Esophagus (tissue), 2 donors: ENCODE results near the gene EXOC1L. TPM values are rescaled to one million over a fixed set of nuclear protein-coding genes. Genes with fewer than 3 reads are reported as not detected.
A peak's percentile ranks its signal among the peaks of the same experiment; 100 is the strongest.

Experiments used
- H3K27ac ChIP-seq, 2 donors: one replicate each; pipeline ENCODE4 v1.5.1; 2013; ENCODE audit warnings: low read depth in 2 of 2, mild to moderate bottlenecking in 2 of 2, inconsistent platforms in 1 of 2, low read length in 1 of 2, moderate library complexity in 1 of 2
- H3K27me3 ChIP-seq, 2 donors: one replicate each; pipeline ENCODE4 v1.6.1; 2013; ENCODE audit warnings: low read length in 2 of 2, control low read depth in 1 of 2, mild to moderate bottlenecking in 1 of 2; ENCODE audit not compliant: insufficient read depth in 2 of 2, control insufficient read depth in 1 of 2
- H3K36me3 ChIP-seq, 2 donors: one replicate each; pipeline ENCODE4 v1.6.1; 2013; ENCODE audit warnings: low read length in 1 of 2; ENCODE audit not compliant: control insufficient read depth in 2 of 2, insufficient read depth in 2 of 2
- H3K4me1 ChIP-seq, 2 donors: one replicate each; pipeline ENCODE4 v1.6.1; 2013; ENCODE audit warnings: low read length in 1 of 2; ENCODE audit not compliant: control insufficient read depth in 2 of 2, insufficient read depth in 2 of 2
- H3K4me3 ChIP-seq, 2 donors: one replicate each; pipeline ENCODE4 v1.5.1; 2013; ENCODE audit warnings: low read length in 2 of 2, mild to moderate bottlenecking in 2 of 2, low read depth in 1 of 2, moderate library complexity in 1 of 2
- H3K9me3 ChIP-seq, 2 donors: one replicate each; pipeline ENCODE4 v1.6.1; 2013; ENCODE audit warnings: mild to moderate bottlenecking in 2 of 2, low read depth in 1 of 2, low read length in 1 of 2, moderate library complexity in 1 of 2; ENCODE audit not compliant: control insufficient read depth in 2 of 2, insufficient read depth in 1 of 2
- WGBS, 2 donors: extraction: QIAGEN DNeasy Blood & Tissue Kit; methylation state at CpG; one replicate each; pipeline ENCODE4 v1.1.7; 2013; 5-methylcytosine and 5-hydroxymethylcytosine counted together
- polyA plus RNA-seq, 2 donors: library from polyadenylated mRNA; stranded (reverse); fragments of 200-250 nt; gene quantifications; one replicate each; pipeline ENCODE4 v1.2.3, GENCODE V29; 2013
- donor health status: healthy with polysubstance abuse.
- donor health status: Bipolar disorder and iron deficiency.

The EXOC1L gene, protein sequence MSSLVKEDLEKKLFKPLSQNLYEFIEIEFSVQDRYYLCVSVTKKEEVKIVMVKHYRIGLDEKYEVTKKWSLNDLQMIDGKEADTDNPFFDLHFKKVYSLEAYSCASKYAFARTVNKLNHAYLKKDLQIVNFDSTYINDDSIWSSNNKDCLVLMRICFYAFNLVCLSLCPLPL
- polyA plus RNA-seq = not detected

DNA sequence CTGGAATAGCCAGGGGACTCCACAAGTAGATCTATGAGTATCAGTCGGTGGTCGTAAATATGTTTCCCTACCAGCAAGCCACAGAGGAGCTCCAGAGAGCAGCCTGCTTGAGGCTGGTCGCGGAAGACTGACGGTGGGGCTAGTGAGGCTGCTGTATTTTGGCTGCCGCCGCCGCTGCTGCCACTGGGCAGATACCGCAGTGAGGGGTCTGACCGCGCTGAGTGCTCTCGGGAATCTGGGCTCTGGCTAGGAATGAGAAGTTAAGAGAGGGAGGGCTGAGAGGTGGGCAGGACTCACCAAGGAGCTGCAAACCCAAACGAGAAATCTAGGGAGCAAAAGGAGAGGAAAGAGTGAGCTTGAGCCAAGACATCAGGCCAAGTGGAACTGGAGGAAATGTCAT, at the start of gene EXOC1L:
Gene EXOC1L (plus strand): TSS at position 157 of the 400 bp plus-strand sequence. CDS start 237 bp downstream, at position 394.
- Histone ChIP-seq H3K4me1 (no peaks in the 10 kb centered on the region), H3K9me3 (no peaks in the 10 kb centered on the region), H3K27me3 (no peaks in the 10 kb centered on the region), H3K4me3 (peak within 1 kb of the TSS in 1 of 2 donors; percentile 4), H3K36me3 (no peaks in the 10 kb centered on the region), H3K27ac (no peak within 1 kb of the TSS)
- 16 to 22% methylated on average over 13 of the region's 13 CpGs for WGBS, 2 donors

DNA sequence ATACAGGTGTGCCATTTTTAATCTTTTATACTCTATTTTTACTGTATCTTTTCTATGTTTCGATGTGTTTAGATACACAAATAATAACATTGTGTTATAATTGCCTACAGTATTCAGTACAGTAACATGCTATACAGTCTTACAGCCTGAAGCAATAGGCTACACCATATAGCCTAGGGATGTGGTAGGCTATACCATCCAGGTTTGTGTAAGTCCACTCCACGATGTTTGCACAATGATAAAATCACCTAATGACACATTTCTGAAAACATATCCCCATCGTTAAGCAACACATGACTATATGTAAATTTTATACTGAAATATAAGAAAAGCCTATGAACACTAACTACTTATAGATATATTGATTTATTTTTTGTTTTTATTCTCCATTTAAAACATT, 48.9 kb upstream of the EXOC1L start:
- H3K36me3 ChIP-seq = no peaks in the 10 kb centered on the region
- WGBS, 2 donors = 77 to 83% methylated on average over 3 of the region's 3 CpGs
- no peaks in the 10 kb centered on the region for H3K27me3 ChIP-seq
- no peak overlapping the region for H3K27ac ChIP-seq
- H3K9me3 ChIP-seq = no peaks in the 10 kb centered on the region
- H3K4me3 ChIP-seq = no peak overlapping the region
- H3K4me1 ChIP-seq = no peaks in the 10 kb centered on the region

DNA sequence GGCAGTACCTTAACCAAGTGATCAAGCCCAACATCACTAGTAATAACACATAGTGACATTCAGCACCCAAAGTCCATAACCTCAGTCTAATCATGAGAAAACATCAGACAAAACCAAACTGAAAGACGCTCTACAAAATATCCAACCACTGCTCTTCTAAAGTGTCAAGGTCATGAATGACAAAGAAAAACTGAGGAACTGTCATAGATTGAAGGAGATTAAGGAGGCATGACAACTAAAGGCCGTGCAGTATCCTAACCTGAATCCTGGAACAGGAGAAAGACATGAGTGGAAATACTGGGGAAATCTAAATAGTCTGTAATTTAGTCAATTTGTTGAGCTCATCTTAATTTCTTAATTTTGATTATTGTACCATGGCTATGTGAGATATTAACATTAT, 38.2 kb upstream of the EXOC1L start:
- Histone ChIP-seq H3K9me3 (no peaks in the 10 kb centered on the region), H3K4me1 (no peaks in the 10 kb centered on the region), H3K4me3 (no peak overlapping the region), H3K27me3 (no peaks in the 10 kb centered on the region), H3K27ac (no peak overlapping the region), H3K36me3 (no peaks in the 10 kb centered on the region)
- 79 to 88% methylated on average over 2 of the region's 2 CpGs for WGBS, 2 donors

- H3K4me3 ChIP-seq = no peak overlapping the region
- H3K27me3 ChIP-seq = no peaks in the 10 kb centered on the region
- H3K4me1 ChIP-seq = no peaks in the 10 kb centered on the region
- H3K36me3 ChIP-seq = no peaks in the 10 kb centered on the region
- 27 to 29% methylated on average over 1 of the region's 1 CpG for WGBS, 2 donors
- no peak overlapping the region for H3K27ac ChIP-seq
- H3K9me3 ChIP-seq = no peaks in the 10 kb centered on the region
Observed at GRCh38 chr4:55781812-55782211, 37.8 kb upstream of the EXOC1L start.

GRCh38 chr4:55783584-55783983, 36.0 kb upstream of the EXOC1L start:
- no peaks in the 10 kb centered on the region for H3K4me1 ChIP-seq
- WGBS, 2 donors = 32 to 33% methylated on average over 1 of the region's 1 CpG
- H3K36me3 ChIP-seq = no peaks in the 10 kb centered on the region
- no peak overlapping the region for H3K27ac ChIP-seq
- no peak overlapping the region for H3K4me3 ChIP-seq
- H3K27me3 ChIP-seq = no peaks in the 10 kb centered on the region
- H3K9me3 ChIP-seq = no peaks in the 10 kb centered on the region

GRCh38 chr4:55784747-55785146, 34.8 kb upstream of the EXOC1L start:
- 60 to 65% methylated on average over 4 of the region's 4 CpGs for WGBS, 2 donors
- H3K9me3 ChIP-seq = no peaks in the 10 kb centered on the region
- no peaks in the 10 kb centered on the region for H3K36me3 ChIP-seq
- no peak overlapping the region for H3K4me3 ChIP-seq
- no peak overlapping the region for H3K27ac ChIP-seq
- no peaks in the 10 kb centered on the region for H3K4me1 ChIP-seq
- H3K27me3 ChIP-seq = no peaks in the 10 kb centered on the region

DNA sequence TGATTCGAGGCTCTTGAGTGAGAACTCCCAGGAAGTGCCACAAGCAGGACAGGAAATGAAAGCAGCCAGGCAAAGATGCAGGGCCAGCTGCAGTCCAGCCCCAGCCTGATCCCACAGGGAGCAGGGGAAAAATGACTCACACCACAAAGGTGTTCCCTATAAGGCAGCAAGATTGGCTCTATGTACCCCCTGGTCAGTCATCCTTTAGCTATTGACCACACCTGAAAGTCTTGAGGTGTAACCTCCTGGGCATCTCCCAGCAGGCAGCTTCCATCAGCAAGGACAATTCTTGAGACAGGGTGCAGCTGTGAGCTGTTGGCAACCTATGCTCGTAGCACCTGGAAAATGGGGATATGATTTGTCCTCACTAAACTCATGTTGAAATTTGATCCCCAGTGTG, 27.9 kb upstream of the EXOC1L start:
- Histone ChIP-seq H3K27ac (no peak overlapping the region), H3K9me3 (no peaks in the 10 kb centered on the region), H3K27me3 (peaks cover 0 to 2% of the 10 kb centered on the region in 2 donors), H3K4me1 (peaks cover 0 to 2% of the 10 kb centered on the region in 2 donors), H3K36me3 (no peaks in the 10 kb centered on the region), H3K4me3 (no peak overlapping the region)
- 66 to 67% methylated on average over 2 of the region's 2 CpGs for WGBS, 2 donors

GRCh38 chr4:55793479-55793878, 26.1 kb upstream of the EXOC1L start:
- Histone ChIP-seq H3K27me3 (peaks cover 0 to 2% of the 10 kb centered on the region in 2 donors), H3K4me3 (peak overlapping the region in 1 of 2 donors; percentile 12), H3K9me3 (no peaks in the 10 kb centered on the region), H3K4me1 (peaks cover 0 to 2% of the 10 kb centered on the region in 2 donors), H3K27ac (no peak overlapping the region), H3K36me3 (no peaks in the 10 kb centered on the region)
- 11 to 23% methylated on average over 33 of the region's 33 CpGs for WGBS, 2 donors

- WGBS, 2 donors = 60 to 64% methylated on average over 23 of the region's 23 CpGs
- Histone ChIP-seq H3K4me3 (no peak overlapping the region), H3K27me3 (peaks cover 0 to 2% of the 10 kb centered on the region in 2 donors)
Observed at GRCh38 chr4:55794053-55794452, 25.5 kb upstream of the EXOC1L start.

DNA sequence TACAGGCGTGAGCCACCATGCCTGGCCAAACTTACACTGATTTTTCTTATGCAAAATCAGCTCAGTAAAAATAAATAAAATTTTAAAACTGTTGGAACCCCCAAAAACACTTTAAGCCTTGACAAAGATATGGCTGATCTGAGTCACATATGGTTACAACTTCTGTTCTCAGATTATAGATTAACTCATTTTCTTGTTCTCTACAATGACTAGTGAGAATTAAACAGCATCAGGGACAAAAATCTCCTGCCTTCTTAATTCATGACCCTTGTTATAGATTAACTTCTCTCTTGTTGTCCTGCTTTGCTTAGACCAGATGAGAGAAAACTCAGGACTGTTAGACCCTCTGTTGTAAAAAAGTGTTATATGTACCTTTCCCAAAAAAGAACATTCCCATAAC, 24.2 kb upstream of the EXOC1L start:
- Histone ChIP-seq H3K27me3 (peaks cover 0 to 2% of the 10 kb centered on the region in 2 donors), H3K4me1 (peaks cover 0 to 2% of the 10 kb centered on the region in 2 donors), H3K9me3 (no peaks in the 10 kb centered on the region), H3K4me3 (no peak overlapping the region), H3K27ac (no peak overlapping the region), H3K36me3 (no peaks in the 10 kb centered on the region)
- 88 to 93% methylated on average over 1 of the region's 1 CpG for WGBS, 2 donors

More at GRCh38 chr4:55794053-55794452, 25.5 kb upstream of the EXOC1L start:
- Histone ChIP-seq H3K27ac (no peak overlapping the region), H3K36me3 (no peaks in the 10 kb centered on the region), H3K4me1 (peaks cover 0 to 2% of the 10 kb centered on the region in 2 donors), H3K9me3 (no peaks in the 10 kb centered on the region)
